SK-N-SH treated with all-trans-retinoic acid at 6 μM for 48 hours (cell line): ENCODE results near the gene HP1BP3.

Experiments
- ARNTL ChIP-seq: fragments of 450-650 bp; formaldehyde crosslinking; IDR thresholded peaks from 2 replicates; pipeline ENCODE4 v1.5.0; 2020; ENCODE audit warnings: low read depth, mild to moderate bottlenecking, moderate library complexity, borderline replicate concordance
- PATZ1 ChIP-seq: fragments of 250-450 bp; sonication (Bioruptor Pico); IDR thresholded peaks from 2 replicates; pipeline ENCODE4 v1.8.0; 2020; ENCODE audit warnings: mild to moderate bottlenecking, moderate library complexity, borderline replicate concordance
- RARB ChIP-seq: fragments of 250-450 bp; sonication (Bioruptor Pico); IDR thresholded peaks from 2 replicates; pipeline ENCODE4 v1.8.0; 2021; ENCODE audit warnings: mild to moderate bottlenecking, moderate library complexity
- ZNF8 ChIP-seq: fragments of 450-650 bp; formaldehyde crosslinking; IDR thresholded peaks from 2 replicates; pipeline ENCODE4 v1.5.0; 2020; ENCODE audit warnings: mild to moderate bottlenecking, moderate library complexity

GRCh38 chr1:20790785-20791184, 3.7 kb upstream of the HP1BP3 start:
- TF ChIP-seq ZNF8 (CRISPR knock-in tag) (no peak), ARNTL (CRISPR knock-in tag) (no peak), PATZ1 (CRISPR knock-in tag) (no peak), RARB (CRISPR knock-in tag) (no peak)
